ENCODE measurements around the gene PCDHA5. TPM values are rescaled to one million over a fixed set of nuclear protein-coding genes. Genes with fewer than 3 reads are reported as not detected.

Gene PCDHA5
- total RNA-seq, 1 donor from 2014 or later, result under 0.01 TPM

Other genes starting within 250 kb of the PCDHA5 start
- 3.2 TPM in 1 of 2 replicates, not detected in the other for gene CD14, start 188.4 kb upstream of the PCDHA5 start, total RNA-seq
- gene TMCO6, start 182.2 kb upstream of the PCDHA5 start, total RNA-seq, result 15.4 and 19.7 TPM in 2 replicates
- 42.2 and 64.1 TPM in 2 replicates for gene NDUFA2, start 174.0 kb upstream of the PCDHA5 start, total RNA-seq
- 75.0 and 111 TPM in 2 replicates for gene IK, start 173.8 kb upstream of the PCDHA5 start, total RNA-seq
- gene WDR55, start 156.7 kb upstream of the PCDHA5 start, total RNA-seq, result 30.4 and 34.9 TPM in 2 replicates
- gene DND1, start 148.0 kb upstream of the PCDHA5 start, total RNA-seq, result 0.38 and 0.49 TPM in 2 replicates
- 60.2 and 70.4 TPM in 2 replicates for gene HARS1, start 130.2 kb upstream of the PCDHA5 start, total RNA-seq
- 24.1 and 36.4 TPM in 2 replicates for gene HARS2, start 130.2 kb upstream of the PCDHA5 start, total RNA-seq
- gene ZMAT2, start 121.2 kb upstream of the PCDHA5 start, total RNA-seq, result 37.2 and 58.8 TPM in 2 replicates
- gene PCDHA1, start 35.5 kb upstream of the PCDHA5 start, total RNA-seq, result 0.13 TPM in 1 of 2 replicates, not detected in the other
- gene PCDHA2, start 26.8 kb upstream of the PCDHA5 start, total RNA-seq, result 0.06 TPM in 1 of 2 replicates, not detected in the other
- under 0.01 and 0.19 TPM in 2 replicates for gene PCDHA3, start 20.6 kb upstream of the PCDHA5 start, total RNA-seq
- under 0.01 and 0.19 TPM in 2 replicates for gene PCDHA4, start 14.5 kb upstream of the PCDHA5 start, total RNA-seq
- 0.13 and 0.16 TPM in 2 replicates for gene PCDHA6, start 6.3 kb downstream of the PCDHA5 start, total RNA-seq
- gene PCDHA7, start 12.7 kb downstream of the PCDHA5 start, total RNA-seq, result under 0.01 and 0.06 TPM in 2 replicates
- gene PCDHA8, start 19.6 kb downstream of the PCDHA5 start, total RNA-seq, result 0.13 TPM in 1 of 2 replicates, not detected in the other
- 0.06 TPM in 1 of 2 replicates, not detected in the other for gene PCDHA9, start 26.8 kb downstream of the PCDHA5 start, total RNA-seq
- gene PCDHA10, start 34.3 kb downstream of the PCDHA5 start, total RNA-seq, result under 0.01 and 0.13 TPM in 2 replicates
- gene PCDHA11, start 47.3 kb downstream of the PCDHA5 start, total RNA-seq, result under 0.01 and 0.13 TPM in 2 replicates
- gene PCDHA12, start 53.7 kb downstream of the PCDHA5 start, total RNA-seq, result under 0.01 TPM in 1 of 2 replicates, not detected in the other
- gene PCDHA13, start 60.5 kb downstream of the PCDHA5 start, total RNA-seq, result not detected in 2 replicates
- 0.06 TPM in 1 of 2 replicates, not detected in the other for gene PCDHAC1, start 104.7 kb downstream of the PCDHA5 start, total RNA-seq
- gene PCDHAC2, start 144.9 kb downstream of the PCDHA5 start, total RNA-seq, result 0.19 and 0.32 TPM in 2 replicates
- not detected in 2 replicates for gene PCDHB1, start 229.8 kb downstream of the PCDHA5 start, total RNA-seq

All from bladder microvascular endothelial cell (primary cell).